HepG2 (cell line): ENCODE measurements around the gene PTPRCAP. TPM values are rescaled to one million over a fixed set of nuclear protein-coding genes. Genes with fewer than 3 reads are reported as not detected.
A peak's percentile ranks its signal among the peaks of the same experiment; 100 is the strongest.

Experiments
- FOXO1 ChIP-seq: sonication (generic); formaldehyde crosslinking; IDR thresholded peaks from 2 replicates; pipeline ENCODE4 v1.4.0; 2020; ENCODE audit warnings: missing genetic modification reagents
- ISX ChIP-seq: sonication (generic); formaldehyde crosslinking; conservative IDR thresholded peaks from 2 replicates; pipeline ENCODE4 v1.5.0; 2020; ENCODE audit warnings: missing genetic modification reagents
- KDM2A ChIP-seq: sonication (generic); formaldehyde crosslinking; IDR thresholded peaks from 2 replicates; pipeline ENCODE4 v1.4.0; 2020; ENCODE audit warnings: low read depth, missing genetic modification reagents, borderline replicate concordance
- MEIS1 ChIP-seq: sonication (generic); formaldehyde crosslinking; IDR thresholded peaks from 2 replicates; pipeline ENCODE4 v1.9.0; 2021; ENCODE audit warnings: mild to moderate bottlenecking, missing genetic modification reagents, moderate library complexity, borderline replicate concordance
- NFRKB ChIP-seq: fragments of 450-650 bp; IDR thresholded peaks from 2 replicates; pipeline ENCODE4 v1.6.1; 2017
- NRL ChIP-seq: sonication (generic); formaldehyde crosslinking; IDR thresholded peaks from 2 replicates; pipeline ENCODE4 v1.5.0; 2020; ENCODE audit warnings: missing genetic modification reagents, mild to moderate bottlenecking, moderate library complexity, borderline replicate concordance
- PRPF4 ChIP-seq: fragments of 200-400 bp; formaldehyde crosslinking; IDR thresholded peaks from 2 replicates; pipeline ENCODE4 v1.6.1; 2016; ENCODE audit warnings: low read length, low read depth; ENCODE audit not compliant: poor library complexity, severe bottlenecking
- SAFB2 ChIP-seq: sonication (generic); formaldehyde crosslinking; IDR thresholded peaks from 2 replicates; pipeline ENCODE4 v1.5.1; 2020; ENCODE audit warnings: missing genetic modification reagents, low read depth, mild to moderate bottlenecking, borderline replicate concordance
- SIN3B ChIP-seq: fragments of 150-350 bp; IDR thresholded peaks from 2 replicates; pipeline ENCODE4 v1.6.1; 2014; ENCODE audit warnings: low read length
- SIX1 ChIP-seq: sonication (generic); formaldehyde crosslinking; IDR thresholded peaks from 2 replicates; pipeline ENCODE4 v1.4.0; 2020; ENCODE audit warnings: missing genetic modification reagents, borderline replicate concordance
- TBX2 ChIP-seq: sonication (generic); formaldehyde crosslinking; IDR thresholded peaks from 2 replicates; pipeline ENCODE4 v1.5.0; 2020; ENCODE audit warnings: missing genetic modification reagents, mild to moderate bottlenecking, borderline replicate concordance
- ZFY ChIP-seq: sonication (generic); formaldehyde crosslinking; IDR thresholded peaks from 2 replicates; pipeline ENCODE4 v1.4.0; 2020; ENCODE audit warnings: missing genetic modification reagents
- ZNF335 ChIP-seq: sonication (generic); formaldehyde crosslinking; IDR thresholded peaks from 2 replicates; pipeline ENCODE4 v1.4.0; 2020; ENCODE audit warnings: missing genetic modification reagents
- ZNF432 ChIP-seq: sonication (generic); formaldehyde crosslinking; IDR thresholded peaks from 2 replicates; pipeline ENCODE4 v1.5.0; 2020; ENCODE audit warnings: missing genetic modification reagents, mild to moderate bottlenecking, borderline replicate concordance
- ZNF552 ChIP-seq: sonication (generic); formaldehyde crosslinking; IDR thresholded peaks from 2 replicates; pipeline ENCODE4 v1.9.0; 2022; ENCODE audit warnings: missing genetic modification reagents, mild to moderate bottlenecking, borderline replicate concordance
- polyA plus RNA-seq, 8 experiments: library from polyadenylated mRNA; depleted of rRNA in 3 of 8; stranded (reverse) in 7 of 8; unstranded in 1 of 8; fragments of >200 nt; fragmentation: Illumina TruSeq in 4 of 8; extraction: Trizol in 4 of 8; gene quantifications; 2 replicates each; pipeline versions ENCODE4 v1.2.1 to v1.2.3, GENCODE V29; 2011 to 2016; ENCODE audit warnings: low read depth in 4 of 8, missing spikeins in 1 of 8, mixed read lengths in 1 of 8; ENCODE audit not compliant: insufficient read depth in 1 of 8
- total RNA-seq, 5 experiments: library from RNA; depleted of rRNA; stranded (reverse); fragments of >200 nt; fragmentation: Illumina TruSeq; extraction: Trizol; gene quantifications; 2 replicates each; pipeline ENCODE4 v1.2.3, GENCODE V29; 2016; ENCODE audit warnings: low read depth in 1 of 5
- TF ChIP-seq, protein P1 (sequence below): sonication (generic); formaldehyde crosslinking; IDR thresholded peaks from 2 replicates; pipeline ENCODE4 v1.5.0; 2020; ENCODE audit warnings: mild to moderate bottlenecking, missing genetic modification reagents
- TF ChIP-seq, protein P2 (sequence below): sonication (generic); formaldehyde crosslinking; IDR thresholded peaks from 2 replicates; pipeline ENCODE4 v1.4.0; 2020; ENCODE audit warnings: missing genetic modification reagents, borderline replicate concordance
- TF ChIP-seq, protein P3 (sequence below): sonication (generic); formaldehyde crosslinking; IDR thresholded peaks from 2 replicates; pipeline ENCODE4 v1.4.0; 2020; ENCODE audit warnings: low read depth, mild to moderate bottlenecking, missing genetic modification reagents
- TF ChIP-seq, protein P4 (sequence below): sonication (generic); formaldehyde crosslinking; IDR thresholded peaks from 2 replicates; pipeline ENCODE4 v1.5.0; 2020; ENCODE audit warnings: missing genetic modification reagents, mild to moderate bottlenecking, borderline replicate concordance
- TF ChIP-seq, protein P5 (sequence below): sonication (generic); formaldehyde crosslinking; IDR thresholded peaks from 2 replicates; pipeline ENCODE4 v1.9.0; 2022; ENCODE audit warnings: low read depth, missing genetic modification reagents
- TF ChIP-seq, protein P6 (sequence below): sonication (generic); formaldehyde crosslinking; IDR thresholded peaks from 2 replicates; pipeline ENCODE4 v1.8.0; 2022; ENCODE audit warnings: mild to moderate bottlenecking, missing genetic modification reagents

PTPRCAP gene
- total and polyA plus RNA-seq, 2 of the 13 experiments (the other 11 are each of a cell fraction or from before 2014, with no cell fraction given), result 0.60 to 0.70 TPM

DNA sequence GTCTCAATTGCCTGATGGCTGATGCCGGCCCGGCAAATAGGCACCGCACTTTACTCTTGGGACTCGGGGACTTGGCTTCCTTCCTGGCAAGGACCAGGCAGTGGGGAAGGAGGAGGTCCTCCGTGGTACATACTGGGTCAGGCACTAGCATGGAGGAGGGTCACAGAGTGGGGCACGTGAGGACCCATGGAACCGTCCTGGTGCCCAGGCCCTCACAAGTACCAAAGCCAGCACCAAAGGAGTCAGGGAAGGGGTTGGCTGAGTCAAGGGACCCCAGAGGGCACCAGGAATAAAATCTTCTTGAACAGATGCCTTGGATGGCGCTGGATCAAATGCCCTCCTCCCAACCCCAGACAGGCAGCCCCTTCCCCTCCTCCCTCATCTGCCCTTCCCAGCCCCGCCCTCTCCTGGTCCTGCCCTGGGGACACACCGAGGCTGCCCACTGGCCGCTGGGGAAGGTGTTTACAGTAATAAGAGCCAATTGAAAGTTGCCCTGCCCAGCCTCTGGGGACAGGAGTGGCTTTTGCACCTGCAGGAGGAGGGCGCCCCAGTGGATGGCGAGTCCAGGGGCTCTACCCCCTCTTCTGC is 27.6 kb downstream of the PTPRCAP start (continued):
- TF ChIP-seq SIN3B (no peak), SAFB2 (CRISPR knock-in tag) (no peak), KDM2A (CRISPR knock-in tag) (0 out of 2 replicates have a peak, but pooled peaks have one; percentile 21), FOXO1 (CRISPR knock-in tag) (0 out of 2 replicates have a peak, but pooled peaks have one; percentile 12), ISX (CRISPR knock-in tag) (no peak), PRPF4 (no peak), ZFY (CRISPR knock-in tag) (no peak), ZNF552 (CRISPR knock-in tag) (no peak), TBX2 (no peak), MEIS1 (no peak), NRL (CRISPR knock-in tag) (no peak), ZNF432 (CRISPR knock-in tag) (no peak), NFRKB (no peak), ZNF335 (CRISPR knock-in tag) (no peak), SIX1 (CRISPR knock-in tag) (no peak)
- TF ChIP-seq, protein P1, sequence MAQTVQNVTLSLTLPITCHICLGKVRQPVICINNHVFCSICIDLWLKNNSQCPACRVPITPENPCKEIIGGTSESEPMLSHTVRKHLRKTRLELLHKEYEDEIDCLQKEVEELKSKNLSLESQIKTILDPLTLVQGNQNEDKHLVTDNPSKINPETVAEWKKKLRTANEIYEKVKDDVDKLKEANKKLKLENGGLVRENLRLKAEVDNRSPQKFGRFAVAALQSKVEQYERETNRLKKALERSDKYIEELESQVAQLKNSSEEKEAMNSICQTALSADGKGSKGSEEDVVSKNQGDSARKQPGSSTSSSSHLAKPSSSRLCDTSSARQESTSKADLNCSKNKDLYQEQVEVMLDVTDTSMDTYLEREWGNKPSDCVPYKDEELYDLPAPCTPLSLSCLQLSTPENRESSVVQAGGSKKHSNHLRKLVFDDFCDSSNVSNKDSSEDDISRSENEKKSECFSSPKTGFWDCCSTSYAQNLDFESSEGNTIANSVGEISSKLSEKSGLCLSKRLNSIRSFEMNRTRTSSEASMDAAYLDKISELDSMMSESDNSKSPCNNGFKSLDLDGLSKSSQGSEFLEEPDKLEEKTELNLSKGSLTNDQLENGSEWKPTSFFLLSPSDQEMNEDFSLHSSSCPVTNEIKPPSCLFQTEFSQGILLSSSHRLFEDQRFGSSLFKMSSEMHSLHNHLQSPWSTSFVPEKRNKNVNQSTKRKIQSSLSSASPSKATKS (CRISPR knock-in tag), result no peak
- TF ChIP-seq, protein P2, sequence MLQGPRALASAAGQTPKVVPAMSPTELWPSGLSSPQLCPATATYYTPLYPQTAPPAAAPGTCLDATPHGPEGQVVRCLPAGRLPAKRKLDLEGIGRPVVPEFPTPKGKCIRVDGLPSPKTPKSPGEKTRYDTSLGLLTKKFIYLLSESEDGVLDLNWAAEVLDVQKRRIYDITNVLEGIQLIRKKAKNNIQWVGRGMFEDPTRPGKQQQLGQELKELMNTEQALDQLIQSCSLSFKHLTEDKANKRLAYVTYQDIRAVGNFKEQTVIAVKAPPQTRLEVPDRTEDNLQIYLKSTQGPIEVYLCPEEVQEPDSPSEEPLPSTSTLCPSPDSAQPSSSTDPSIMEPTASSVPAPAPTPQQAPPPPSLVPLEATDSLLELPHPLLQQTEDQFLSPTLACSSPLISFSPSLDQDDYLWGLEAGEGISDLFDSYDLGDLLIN (CRISPR knock-in tag), result no peak
- TF ChIP-seq, protein P3, sequence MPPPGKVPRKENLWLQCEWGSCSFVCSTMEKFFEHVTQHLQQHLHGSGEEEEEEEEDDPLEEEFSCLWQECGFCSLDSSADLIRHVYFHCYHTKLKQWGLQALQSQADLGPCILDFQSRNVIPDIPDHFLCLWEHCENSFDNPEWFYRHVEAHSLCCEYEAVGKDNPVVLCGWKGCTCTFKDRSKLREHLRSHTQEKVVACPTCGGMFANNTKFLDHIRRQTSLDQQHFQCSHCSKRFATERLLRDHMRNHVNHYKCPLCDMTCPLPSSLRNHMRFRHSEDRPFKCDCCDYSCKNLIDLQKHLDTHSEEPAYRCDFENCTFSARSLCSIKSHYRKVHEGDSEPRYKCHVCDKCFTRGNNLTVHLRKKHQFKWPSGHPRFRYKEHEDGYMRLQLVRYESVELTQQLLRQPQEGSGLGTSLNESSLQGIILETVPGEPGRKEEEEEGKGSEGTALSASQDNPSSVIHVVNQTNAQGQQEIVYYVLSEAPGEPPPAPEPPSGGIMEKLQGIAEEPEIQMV, result no peak
- TF ChIP-seq, protein P4, sequence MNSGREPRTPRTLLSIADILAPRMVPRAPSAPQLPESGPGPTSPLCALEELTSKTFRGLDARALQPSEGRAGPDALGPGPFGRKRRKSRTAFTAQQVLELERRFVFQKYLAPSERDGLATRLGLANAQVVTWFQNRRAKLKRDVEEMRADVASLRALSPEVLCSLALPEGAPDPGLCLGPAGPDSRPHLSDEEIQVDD (CRISPR knock-in tag), result no peak
- TF ChIP-seq, protein P5, sequence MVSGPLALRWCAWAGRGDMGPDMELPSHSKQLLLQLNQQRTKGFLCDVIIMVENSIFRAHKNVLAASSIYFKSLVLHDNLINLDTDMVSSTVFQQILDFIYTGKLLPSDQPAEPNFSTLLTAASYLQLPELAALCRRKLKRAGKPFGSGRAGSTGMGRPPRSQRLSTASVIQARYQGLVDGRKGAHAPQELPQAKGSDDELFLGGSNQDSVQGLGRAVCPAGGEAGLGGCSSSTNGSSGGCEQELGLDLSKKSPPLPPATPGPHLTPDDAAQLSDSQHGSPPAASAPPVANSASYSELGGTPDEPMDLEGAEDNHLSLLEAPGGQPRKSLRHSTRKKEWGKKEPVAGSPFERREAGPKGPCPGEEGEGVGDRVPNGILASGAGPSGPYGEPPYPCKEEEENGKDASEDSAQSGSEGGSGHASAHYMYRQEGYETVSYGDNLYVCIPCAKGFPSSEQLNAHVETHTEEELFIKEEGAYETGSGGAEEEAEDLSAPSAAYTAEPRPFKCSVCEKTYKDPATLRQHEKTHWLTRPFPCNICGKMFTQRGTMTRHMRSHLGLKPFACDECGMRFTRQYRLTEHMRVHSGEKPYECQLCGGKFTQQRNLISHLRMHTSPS, result no peak
- TF ChIP-seq, protein P6, sequence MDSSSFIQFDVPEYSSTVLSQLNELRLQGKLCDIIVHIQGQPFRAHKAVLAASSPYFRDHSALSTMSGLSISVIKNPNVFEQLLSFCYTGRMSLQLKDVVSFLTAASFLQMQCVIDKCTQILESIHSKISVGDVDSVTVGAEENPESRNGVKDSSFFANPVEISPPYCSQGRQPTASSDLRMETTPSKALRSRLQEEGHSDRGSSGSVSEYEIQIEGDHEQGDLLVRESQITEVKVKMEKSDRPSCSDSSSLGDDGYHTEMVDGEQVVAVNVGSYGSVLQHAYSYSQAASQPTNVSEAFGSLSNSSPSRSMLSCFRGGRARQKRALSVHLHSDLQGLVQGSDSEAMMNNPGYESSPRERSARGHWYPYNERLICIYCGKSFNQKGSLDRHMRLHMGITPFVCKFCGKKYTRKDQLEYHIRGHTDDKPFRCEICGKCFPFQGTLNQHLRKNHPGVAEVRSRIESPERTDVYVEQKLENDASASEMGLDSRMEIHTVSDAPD (CRISPR knock-in tag), result no peak
